Stimulated activated memory B cell treated with anti-CD40 and anti-IgM and Interleukin-4, amounts not matched to agents 10 μg/mL and 1 μg/mL and 100 μg/mL, for 72 hours (primary cell): ENCODE measurements around the gene ICA1.

Experiments
- ATAC-seq: fragments of 150-1000 bp; cut with Tn5 transposase; 2 replicates; pipeline ENCODE4 v1.10.0; 2021
- H3K27ac Mint-ChIP-seq: one replicate; pipeline ENCODE4 v1.8.0; 2022; ENCODE audit warnings: mild to moderate bottlenecking, mixed read lengths
- H3K27me3 Mint-ChIP-seq: one replicate; pipeline ENCODE4 v1.8.0; 2022; ENCODE audit warnings: mixed read lengths
- H3K36me3 Mint-ChIP-seq: one replicate; pipeline ENCODE4 v1.8.0; 2022; ENCODE audit warnings: mixed read lengths
- H3K4me1 Mint-ChIP-seq: one replicate; pipeline ENCODE4 v1.8.0; 2022; ENCODE audit warnings: mixed read lengths
- H3K4me3 Mint-ChIP-seq: one replicate; pipeline ENCODE4 v1.8.0; 2022; ENCODE audit warnings: mild to moderate bottlenecking, moderate library complexity, mixed read lengths
- H3K9me3 Mint-ChIP-seq: one replicate; pipeline ENCODE4 v1.8.0; 2022; ENCODE audit warnings: mixed read lengths

Gene ICA1

GRCh38 chr7:8151161-8151725, 110.7 kb downstream of the ICA1 start:
- Mint-ChIP-seq H3K27me3 (no peaks in the 10 kb centered on the region), H3K4me3 (no peak overlapping the region), H3K4me1 (peaks cover 15% of the 10 kb centered on the region), H3K9me3 (peaks cover 4% of the 10 kb centered on the region), H3K36me3 (no peaks in the 10 kb centered on the region), H3K27ac (no peak overlapping the region)
- no peak for ATAC-seq

DNA sequence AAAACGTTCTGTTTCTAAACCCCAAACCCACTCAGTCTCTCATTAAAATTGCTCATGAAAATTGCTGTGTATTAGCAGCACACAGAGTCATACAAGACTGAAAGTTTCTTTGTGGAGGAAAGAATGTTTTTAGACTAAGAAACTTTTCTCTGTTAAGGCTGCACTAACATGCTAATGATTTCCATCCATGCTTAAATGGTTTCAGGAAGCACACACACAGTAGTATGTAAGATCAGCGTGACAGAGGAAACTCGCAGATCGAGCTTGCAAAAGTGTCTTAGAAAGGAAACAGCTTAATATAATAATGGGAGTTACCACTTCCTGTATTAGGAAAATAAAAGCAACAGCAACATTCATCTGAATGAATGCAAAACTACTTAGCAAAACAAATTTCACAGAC, 112.7 kb downstream of the ICA1 start:
- Mint-ChIP-seq H3K36me3 (no peaks in the 10 kb centered on the region), H3K27ac (no peak overlapping the region), H3K4me1 (peaks cover 15% of the 10 kb centered on the region), H3K4me3 (no peak overlapping the region), H3K27me3 (no peaks in the 10 kb centered on the region), H3K9me3 (peaks cover 4% of the 10 kb centered on the region)
- ATAC-seq = no peak

DNA sequence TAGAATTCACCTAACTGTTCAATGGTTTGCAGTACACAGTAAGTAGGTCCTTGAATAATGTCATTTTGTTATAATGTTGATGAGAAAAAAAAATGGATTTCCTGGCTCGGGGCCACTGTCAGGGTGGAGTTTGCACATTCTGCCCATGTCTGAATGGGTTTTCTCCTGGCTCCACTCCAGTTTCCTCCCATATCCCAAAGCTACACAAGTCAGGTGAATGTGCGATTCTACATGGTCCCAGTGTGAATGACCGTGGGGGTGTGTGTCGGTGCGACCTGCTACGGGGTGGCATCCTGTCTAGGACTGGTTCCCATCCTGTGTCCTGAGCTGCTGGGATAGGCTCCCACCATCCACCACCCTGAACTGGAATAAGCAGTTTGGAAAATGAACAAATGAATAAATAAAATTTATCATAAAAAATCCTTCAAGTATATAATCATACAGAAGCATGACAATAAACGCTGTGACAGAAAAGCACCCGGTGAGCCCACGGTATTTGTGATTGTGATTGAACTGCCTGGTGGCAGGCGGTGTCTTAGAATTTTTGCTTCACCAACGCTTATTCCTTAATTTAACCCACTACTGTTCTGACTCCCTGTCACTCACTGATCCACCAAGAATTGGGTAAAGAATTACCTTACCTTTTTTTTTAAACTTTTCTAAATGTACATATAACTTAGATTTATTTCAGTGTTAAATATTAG, 114.1 kb downstream of the ICA1 start:
- Mint-ChIP-seq H3K9me3 (peaks cover 3% of the 10 kb centered on the region), H3K4me1 (peaks cover 21% of the 10 kb centered on the region), H3K36me3 (no peaks in the 10 kb centered on the region), H3K4me3 (no peak overlapping the region), H3K27ac (no peak overlapping the region), H3K27me3 (no peaks in the 10 kb centered on the region)
- ATAC-seq = no peak

- H3K4me1 Mint-ChIP-seq = peaks cover 21% of the 10 kb centered on the region
- ATAC-seq = no peak
- no peaks in the 10 kb centered on the region for H3K36me3 Mint-ChIP-seq
- no peak overlapping the region for H3K27ac Mint-ChIP-seq
- no peak overlapping the region for H3K4me3 Mint-ChIP-seq
- H3K27me3 Mint-ChIP-seq = no peaks in the 10 kb centered on the region
- H3K9me3 Mint-ChIP-seq = no peaks in the 10 kb centered on the region
These were observed 115.1 kb downstream of the ICA1 start for GRCh38 chr7:8146788-8147413.

GRCh38 chr7:8146106-8146787, 115.7 kb downstream of the ICA1 start:
- H3K27ac Mint-ChIP-seq = no peak overlapping the region
- H3K36me3 Mint-ChIP-seq = no peaks in the 10 kb centered on the region
- H3K4me3 Mint-ChIP-seq = no peak overlapping the region
- peaks cover 21% of the 10 kb centered on the region for H3K4me1 Mint-ChIP-seq
- no peaks in the 10 kb centered on the region for H3K9me3 Mint-ChIP-seq
- no peaks in the 10 kb centered on the region for H3K27me3 Mint-ChIP-seq
- ATAC-seq = no peak

DNA sequence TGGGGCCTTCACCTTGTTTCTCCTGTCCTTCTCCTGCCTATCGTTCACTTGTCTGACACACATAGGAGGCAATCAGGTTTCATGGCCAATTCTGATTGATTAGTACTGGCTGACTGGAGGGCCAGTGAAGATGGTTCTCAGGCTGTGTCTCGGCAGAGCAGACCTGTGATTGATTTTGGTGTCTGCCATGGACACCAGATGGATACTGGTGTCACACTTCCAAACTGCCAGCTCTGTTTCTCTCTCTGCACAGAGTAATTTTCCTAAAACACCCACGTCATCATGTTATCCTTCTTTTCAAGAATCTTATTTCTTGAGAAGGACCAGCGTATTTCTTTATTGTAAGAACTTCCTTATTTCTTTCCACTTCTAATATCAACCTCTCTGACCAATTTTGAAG, 117.1 kb downstream of the ICA1 start:
- no peaks in the 10 kb centered on the region for H3K27me3 Mint-ChIP-seq
- no peak overlapping the region for H3K4me3 Mint-ChIP-seq
- H3K36me3 Mint-ChIP-seq = no peaks in the 10 kb centered on the region
- no peak overlapping the region for H3K27ac Mint-ChIP-seq
- no peak for ATAC-seq
- H3K9me3 Mint-ChIP-seq = no peaks in the 10 kb centered on the region
- peaks cover 20% of the 10 kb centered on the region for H3K4me1 Mint-ChIP-seq

- H3K4me3 Mint-ChIP-seq = no peak overlapping the region
These were observed 118.7 kb downstream of the ICA1 start for GRCh38 chr7:8143151-8143874.

DNA sequence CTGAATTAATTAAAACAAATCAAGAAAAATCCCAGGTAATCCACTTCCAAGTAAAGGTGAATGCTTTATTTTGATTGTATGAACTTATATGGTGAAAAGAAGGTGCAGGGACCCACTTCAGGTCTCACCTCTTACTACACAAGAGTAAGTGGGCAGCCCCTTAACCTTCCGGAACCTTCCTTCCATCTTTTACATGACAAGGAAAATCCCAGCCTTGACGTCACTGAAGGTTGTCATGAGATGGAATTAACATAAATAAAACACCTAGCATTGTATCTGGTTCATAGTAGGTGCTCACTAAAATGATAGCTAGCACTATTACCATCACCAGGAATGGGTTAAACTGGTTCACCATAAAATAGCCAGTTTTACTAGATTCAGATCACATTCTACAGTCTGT, 119.5 kb downstream of the ICA1 start:
- Mint-ChIP-seq H3K36me3 (no peaks in the 10 kb centered on the region), H3K9me3 (no peaks in the 10 kb centered on the region)

More at GRCh38 chr7:8143151-8143874, 118.7 kb downstream of the ICA1 start:
- Mint-ChIP-seq H3K36me3 (no peaks in the 10 kb centered on the region), H3K9me3 (no peaks in the 10 kb centered on the region), H3K27ac (no peak overlapping the region), H3K4me1 (peaks cover 14% of the 10 kb centered on the region), H3K27me3 (no peaks in the 10 kb centered on the region)
- no peak for ATAC-seq

GRCh38 chr7:8141070-8141469, 120.9 kb downstream of the ICA1 start:
- Mint-ChIP-seq H3K4me1 (peaks cover 13% of the 10 kb centered on the region), H3K4me3 (no peak overlapping the region), H3K36me3 (no peaks in the 10 kb centered on the region), H3K27me3 (no peaks in the 10 kb centered on the region), H3K9me3 (no peaks in the 10 kb centered on the region), H3K27ac (no peak overlapping the region)
- no peak for ATAC-seq

More for the DNA sequence above, 119.5 kb downstream of the ICA1 start:
- H3K27me3 Mint-ChIP-seq = no peaks in the 10 kb centered on the region
- H3K27ac Mint-ChIP-seq = no peak overlapping the region
- no peak for ATAC-seq
- peaks cover 13% of the 10 kb centered on the region for H3K4me1 Mint-ChIP-seq
- H3K4me3 Mint-ChIP-seq = no peak overlapping the region

- no peaks in the 10 kb centered on the region for H3K9me3 Mint-ChIP-seq
- no peaks in the 10 kb centered on the region for H3K36me3 Mint-ChIP-seq
- H3K27ac Mint-ChIP-seq = no peak overlapping the region
- no peaks in the 10 kb centered on the region for H3K27me3 Mint-ChIP-seq
- no peak overlapping the region for H3K4me3 Mint-ChIP-seq
- H3K4me1 Mint-ChIP-seq = peaks cover 38% of the 10 kb centered on the region
- ATAC-seq = no peak
These were observed 125.8 kb downstream of the ICA1 start for GRCh38 chr7:8136051-8136730.

DNA sequence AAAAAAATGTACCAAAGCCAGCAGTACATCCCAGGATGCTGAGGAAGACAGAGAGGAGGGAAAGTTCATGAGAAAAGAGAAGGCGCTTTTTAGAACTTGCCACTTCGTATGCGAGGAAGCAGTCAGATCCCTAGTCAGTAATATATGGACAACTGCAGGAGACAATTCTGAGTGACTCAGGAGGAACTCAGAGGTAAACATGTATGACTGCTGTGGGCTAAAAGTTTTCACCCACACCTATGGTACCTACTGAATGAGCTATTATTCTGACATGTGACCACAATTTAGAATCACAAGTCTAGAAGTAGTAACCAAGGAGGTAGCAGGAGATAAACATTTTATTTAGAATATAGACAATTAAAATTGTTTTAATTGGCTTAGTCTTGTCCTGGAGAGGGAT, 126.5 kb downstream of the ICA1 start:
- Mint-ChIP-seq H3K4me1 (peaks cover 40% of the 10 kb centered on the region), H3K9me3 (no peaks in the 10 kb centered on the region), H3K4me3 (no peak overlapping the region), H3K27ac (peak overlapping the region; percentile 41), H3K36me3 (no peaks in the 10 kb centered on the region), H3K27me3 (no peaks in the 10 kb centered on the region)
- ATAC-seq = no peak

- peak overlapping the region; percentile 41 for H3K27ac Mint-ChIP-seq
These were observed 127.8 kb downstream of the ICA1 start for GRCh38 chr7:8134089-8134733.

DNA sequence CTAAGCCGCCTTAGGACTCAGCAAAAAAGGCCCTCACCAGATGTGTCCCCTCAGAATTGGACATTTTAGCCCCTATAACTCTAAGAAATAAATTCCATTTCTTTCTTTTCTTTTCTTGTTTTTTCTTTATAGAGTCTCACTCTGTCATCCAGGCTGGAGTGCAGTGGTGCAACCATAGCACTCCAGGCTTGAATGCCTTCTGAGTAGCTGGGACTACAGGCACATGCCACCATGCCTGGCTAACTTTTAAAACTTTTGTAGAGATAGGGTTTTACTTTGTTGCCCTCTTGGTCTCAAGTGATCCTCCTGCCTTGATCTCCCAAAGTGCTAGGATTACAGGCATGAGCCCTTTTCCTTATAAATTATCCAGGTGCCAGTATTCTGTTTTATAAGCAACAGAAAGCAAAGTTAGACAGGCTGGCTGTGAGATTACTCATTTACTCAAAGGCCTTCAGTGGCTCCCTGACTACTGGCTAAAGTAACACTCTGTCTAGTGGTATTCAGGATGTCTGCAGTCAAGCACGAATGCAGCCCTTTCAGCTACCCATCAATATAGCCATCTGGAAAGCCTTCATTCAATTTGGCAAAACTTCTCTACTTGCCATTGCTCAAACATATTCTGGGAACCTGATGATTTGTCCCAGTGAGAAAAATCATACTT, 128.6 kb downstream of the ICA1 start:
- H3K36me3 Mint-ChIP-seq = no peaks in the 10 kb centered on the region
- no peaks in the 10 kb centered on the region for H3K27me3 Mint-ChIP-seq
- no peak for ATAC-seq
- H3K9me3 Mint-ChIP-seq = no peaks in the 10 kb centered on the region
- peaks cover 45% of the 10 kb centered on the region for H3K4me1 Mint-ChIP-seq
- peak overlapping the region; percentile 41 for H3K27ac Mint-ChIP-seq
- no peak overlapping the region for H3K4me3 Mint-ChIP-seq

More at GRCh38 chr7:8134089-8134733, 127.8 kb downstream of the ICA1 start:
- Mint-ChIP-seq H3K27me3 (no peaks in the 10 kb centered on the region), H3K36me3 (no peaks in the 10 kb centered on the region), H3K4me3 (no peak overlapping the region), H3K4me1 (peaks cover 38% of the 10 kb centered on the region), H3K9me3 (no peaks in the 10 kb centered on the region)
- ATAC-seq = peak; percentile 91
